Erythroblast (primary cell): ENCODE measurements around the gene FOXF1.

ENCODE experiments used
- GATA1 ChIP-seq: IDR thresholded peaks from 2 replicates; pipeline ENCODE4 v1.6.1; 2011; ENCODE audit warnings: low read depth, mild to moderate bottlenecking, control low read depth, low read length, moderate library complexity
- POLR2A ChIP-seq: IDR thresholded peaks from 2 replicates; pipeline ENCODE4 v1.6.1; 2011; ENCODE audit warnings: mild to moderate bottlenecking, low read length

DNA sequence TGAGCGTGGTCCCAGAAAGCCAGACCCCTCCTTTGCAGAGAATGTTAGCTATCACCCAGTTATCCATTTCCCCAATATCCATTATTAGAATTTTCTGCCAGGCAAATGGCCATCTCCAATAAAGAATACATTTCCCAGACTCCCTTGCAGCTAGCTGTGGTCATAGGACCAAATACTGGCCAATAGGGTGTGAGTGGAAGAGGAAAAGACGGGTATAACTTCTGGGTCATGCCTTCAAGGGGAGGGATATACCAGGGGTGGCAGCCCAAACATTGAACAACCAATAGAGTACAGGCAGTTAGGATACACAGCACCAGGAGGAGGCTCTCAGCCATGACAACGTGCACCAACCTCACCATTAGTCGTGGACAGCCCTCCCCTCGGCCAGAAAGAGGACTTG lies 26.1 kb upstream of the FOXF1 start:
- no peak for TF ChIP-seq POLR2A
- no peak for TF ChIP-seq GATA1
